Stimulated activated CD8-positive, alpha-beta memory T cell treated with anti-CD3 and anti-CD28 coated beads, Interleukin-15, amount 100 ng/mL, for 24 hours (primary cell): ENCODE data around the gene TPD52L2.

Source experiments
- DNase-seq: peaks from one replicate; pipeline ENCODE4 v3.0.0-alpha.2; 2020; ENCODE audit warnings: low read depth

Gene TPD52L2

DNA sequence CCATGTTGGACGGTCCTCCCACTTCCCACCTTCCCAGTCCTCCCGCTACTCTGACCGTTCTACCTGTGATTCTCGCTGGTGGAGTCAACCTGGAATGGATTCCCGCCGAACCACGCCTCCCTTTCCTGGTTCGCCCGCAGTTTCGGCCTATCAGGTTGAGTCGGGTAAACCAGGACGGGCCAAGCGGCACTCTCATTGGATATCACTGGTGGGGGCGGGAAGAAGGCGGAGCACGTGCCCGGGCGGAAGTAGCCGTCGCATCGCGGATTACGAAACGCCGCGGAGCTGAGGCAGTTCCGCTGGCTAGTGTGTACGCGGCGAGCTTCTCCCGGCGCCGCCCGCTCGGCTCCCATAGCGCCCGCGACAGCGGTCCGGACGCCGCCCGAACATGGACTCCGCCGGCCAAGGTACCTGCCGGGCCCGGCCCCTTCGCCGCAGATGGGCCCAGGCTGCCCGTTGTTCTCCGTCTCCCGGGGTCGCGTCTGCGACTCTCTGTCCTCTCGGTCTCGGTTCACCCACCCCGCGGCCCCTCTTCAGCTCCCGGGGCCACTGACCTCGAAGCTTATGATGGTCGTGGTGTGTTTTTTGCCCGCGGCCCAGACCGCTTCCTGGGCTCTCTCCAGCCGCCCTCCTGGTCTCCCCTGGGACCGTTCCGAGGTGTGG, at the start of gene TPD52L2:
Gene TPD52L2 (plus strand): TSS at position 293 of the 663 bp plus-strand sequence. CDS start 96 bp downstream, at position 389.
- peak; percentile 91 for DNase-seq

DNA sequence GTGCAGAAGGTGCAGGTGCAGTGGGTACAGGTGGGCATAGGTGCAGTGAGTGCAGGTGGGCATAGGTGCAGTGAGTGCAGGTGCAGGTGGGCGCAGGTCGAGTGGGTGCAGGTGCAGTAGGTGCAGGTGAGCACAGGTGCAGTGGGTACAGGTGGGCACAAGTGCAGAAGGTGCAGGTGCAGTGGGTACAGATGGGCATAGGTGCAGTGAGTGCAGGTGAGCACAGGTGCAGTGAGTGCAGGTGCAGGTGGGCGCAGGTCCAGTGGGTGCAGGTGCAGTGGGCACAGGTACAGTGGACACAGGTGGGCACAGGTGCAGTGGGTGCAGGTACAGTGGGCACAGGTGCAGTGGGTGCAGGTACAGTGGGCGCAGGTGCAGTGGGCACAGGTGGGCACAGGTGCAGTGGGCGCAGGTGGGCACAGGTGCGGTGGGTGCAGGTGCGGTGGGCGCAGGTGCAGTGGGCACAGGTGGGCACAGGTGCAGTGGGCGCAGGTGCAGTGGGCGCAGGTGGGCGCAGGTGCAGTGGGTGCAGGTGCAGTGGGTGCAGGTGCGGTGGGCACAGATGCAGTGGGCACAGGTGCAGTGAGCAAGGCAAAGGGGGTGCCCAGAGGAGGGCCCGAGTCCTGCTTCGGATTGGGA, 49.3 kb upstream of the TPD52L2 start:
- DNase-seq = no peak

DNA sequence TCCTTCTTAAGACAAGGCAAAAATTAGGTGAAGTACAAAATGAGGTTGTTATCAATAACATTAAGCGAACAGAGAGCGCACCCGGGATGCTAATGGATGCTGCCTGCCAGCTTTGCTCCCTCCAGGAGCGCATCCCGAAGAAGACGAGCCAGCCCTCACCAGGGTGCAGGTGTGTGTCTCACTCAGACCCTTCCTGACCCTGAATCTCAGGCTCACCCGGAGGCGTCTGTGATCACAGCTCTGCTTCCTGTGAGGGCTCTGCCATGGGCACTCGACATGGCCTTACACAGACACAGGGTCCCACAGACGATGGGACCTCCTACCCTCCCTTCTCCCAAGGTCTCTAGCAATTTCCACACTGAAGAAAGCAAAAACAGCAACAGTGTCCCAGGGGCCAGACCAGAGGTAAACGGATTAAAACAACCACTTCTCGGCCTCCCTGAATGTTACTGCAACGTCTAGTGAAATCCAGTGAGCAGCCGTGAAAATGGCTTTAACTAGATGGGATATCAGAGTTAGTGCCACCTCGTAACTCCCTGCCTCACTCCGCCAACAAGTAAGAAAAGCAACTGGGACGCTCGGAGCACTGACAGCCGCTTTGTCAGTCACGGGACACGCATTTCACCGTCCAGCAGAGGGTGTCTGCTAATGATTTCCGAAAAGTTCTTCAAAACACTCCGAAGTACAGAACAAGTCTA, 45.7 kb upstream of the TPD52L2 start:
- DNase-seq = no peak

DNA sequence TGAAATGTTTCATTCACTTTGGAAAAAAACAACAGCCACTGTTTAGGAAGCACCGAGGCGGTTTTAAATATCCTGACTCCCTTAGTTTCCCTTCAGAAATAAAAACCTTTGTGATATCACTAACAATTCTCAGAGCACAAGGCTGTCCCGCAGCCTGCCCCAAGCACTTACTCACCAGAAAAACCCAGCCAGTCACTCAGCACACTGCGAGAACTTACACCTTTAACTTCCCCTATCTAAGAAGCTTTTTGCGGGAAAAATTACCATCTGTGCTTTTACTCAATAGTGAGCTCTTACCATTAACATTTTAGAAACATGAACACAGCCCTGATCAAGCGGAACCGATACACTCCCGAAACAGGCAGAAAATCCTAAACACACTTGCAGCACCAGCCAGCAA, 43.3 kb upstream of the TPD52L2 start:
- DNase-seq = no peak

DNA sequence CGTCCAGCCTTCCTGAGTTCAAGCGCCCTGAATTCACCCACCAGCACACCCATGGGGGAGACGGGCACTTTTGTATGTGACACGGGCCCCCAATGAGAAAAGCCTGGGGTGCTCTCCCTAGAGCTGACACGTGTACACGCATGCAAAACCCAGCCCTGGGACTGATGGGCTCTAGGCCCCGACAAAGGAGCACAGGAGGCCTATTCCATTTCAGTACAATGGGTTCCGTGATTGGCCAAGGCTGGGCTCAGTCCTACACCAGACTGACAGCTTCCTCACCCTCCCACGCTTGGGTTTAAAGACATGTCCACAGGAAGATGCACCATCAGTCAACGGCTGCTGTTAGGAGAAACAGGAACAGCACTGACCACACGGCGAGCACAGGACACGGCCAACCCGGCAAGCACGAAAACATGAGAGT, 42.8 kb upstream of the TPD52L2 start:
- no peak for DNase-seq

DNA sequence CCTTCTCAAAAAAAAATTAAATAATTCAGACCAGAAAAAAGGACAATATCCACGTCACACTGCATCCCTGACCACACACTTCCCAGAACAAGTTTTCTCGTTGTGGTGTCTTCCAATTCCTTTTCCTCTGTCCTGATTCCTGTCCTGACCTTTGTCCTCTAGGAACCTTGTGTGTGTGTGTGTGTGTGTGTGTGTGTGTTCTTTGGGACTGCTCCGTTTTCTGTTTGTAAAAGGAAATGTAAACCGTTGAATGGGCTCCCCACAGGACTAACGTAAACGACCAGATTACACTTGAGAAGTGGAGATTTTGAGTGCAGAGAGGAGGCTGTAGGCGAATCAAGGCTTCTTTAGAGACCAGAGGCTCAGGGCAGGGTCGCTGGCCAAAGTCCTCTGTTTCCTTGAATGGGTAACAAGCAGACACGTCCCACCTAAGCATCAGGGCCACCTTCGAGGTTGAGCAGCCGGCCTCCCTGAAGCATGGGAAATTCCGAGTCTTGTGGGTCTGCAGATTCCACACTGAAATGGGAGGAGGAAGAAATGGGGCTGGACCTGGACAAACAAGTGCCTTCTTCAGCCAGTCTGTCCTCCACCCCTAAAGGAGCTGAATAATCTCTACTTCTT, 41.3 kb upstream of the TPD52L2 start:
- DNase-seq = no peak

DNA sequence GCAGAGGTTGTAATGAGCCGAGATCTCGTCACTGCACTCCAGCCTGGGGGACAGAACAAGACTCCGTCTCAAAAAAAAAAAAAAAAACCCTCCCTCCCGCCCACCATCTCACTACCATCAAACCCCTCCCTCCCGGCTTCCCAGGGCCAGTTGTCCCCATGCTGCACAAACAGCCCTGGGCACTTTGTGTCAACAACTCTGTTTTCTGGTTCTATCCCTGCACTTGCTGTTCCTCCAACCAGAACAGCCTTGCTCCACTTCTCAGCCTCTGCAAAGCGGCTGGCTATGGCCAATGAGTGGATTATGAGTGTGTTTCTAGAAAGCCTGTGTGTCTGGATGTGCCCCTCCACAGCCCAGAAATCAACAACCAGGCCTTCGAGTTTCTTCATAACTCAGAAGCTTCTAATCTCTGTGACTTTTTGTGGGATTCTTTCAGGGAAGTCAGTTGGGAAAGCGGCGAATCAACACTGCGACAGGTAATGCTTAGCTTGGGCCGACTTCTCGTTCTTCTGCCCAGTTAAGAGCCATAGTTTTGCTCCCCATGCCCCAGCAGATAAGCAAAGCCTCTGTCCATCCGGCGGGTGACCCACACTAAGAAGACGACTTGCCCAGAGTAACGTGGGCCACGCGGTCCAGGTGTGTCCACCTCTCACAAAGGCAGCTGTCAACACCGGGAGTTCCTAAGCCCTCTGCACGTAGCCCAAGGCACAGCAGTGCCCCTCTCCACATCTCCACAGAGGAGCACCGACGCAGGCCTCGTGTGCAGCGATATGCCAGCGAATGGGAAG, 39.5 kb upstream of the TPD52L2 start:
- no peak for DNase-seq

DNA sequence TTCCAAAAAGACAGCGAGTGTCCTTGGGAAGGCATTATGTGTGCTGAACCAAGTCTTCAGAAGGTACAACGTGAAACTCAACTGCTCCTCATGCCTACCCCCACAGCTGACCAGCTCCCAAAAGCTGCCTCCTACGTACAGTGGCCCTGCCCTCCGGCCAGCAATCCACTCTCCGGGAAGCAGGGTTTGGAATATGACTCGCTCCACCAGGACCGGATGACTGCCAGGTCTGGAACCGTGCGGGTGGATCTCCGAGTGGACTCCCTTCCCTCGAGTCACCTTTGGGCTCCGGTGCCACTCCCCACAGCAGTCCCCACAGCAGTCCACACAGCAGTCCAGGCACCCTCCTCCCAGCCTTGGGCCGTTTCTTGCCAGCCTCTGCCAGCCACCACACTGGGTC, 38.3 kb upstream of the TPD52L2 start:
- DNase-seq = no peak

DNA sequence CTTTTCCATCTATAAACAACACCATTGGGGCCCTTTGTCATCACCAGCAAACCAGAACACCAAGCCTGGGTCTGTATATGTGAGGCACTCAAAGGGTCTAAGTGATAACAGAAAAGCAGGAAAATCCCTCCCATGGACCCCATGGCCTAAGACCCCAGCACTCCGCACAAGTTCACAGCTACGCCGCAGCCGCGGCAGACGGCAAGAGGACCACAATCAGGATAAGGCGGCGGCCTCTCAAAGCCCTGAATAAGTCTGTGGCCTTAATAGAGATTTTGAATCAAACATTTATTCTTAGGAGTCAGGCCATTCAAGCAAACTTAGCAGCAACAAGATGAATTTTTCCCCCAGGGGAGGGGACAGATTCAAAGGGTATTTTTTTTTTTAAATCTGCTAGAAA, 36.9 kb upstream of the TPD52L2 start:
- no peak for DNase-seq

DNA sequence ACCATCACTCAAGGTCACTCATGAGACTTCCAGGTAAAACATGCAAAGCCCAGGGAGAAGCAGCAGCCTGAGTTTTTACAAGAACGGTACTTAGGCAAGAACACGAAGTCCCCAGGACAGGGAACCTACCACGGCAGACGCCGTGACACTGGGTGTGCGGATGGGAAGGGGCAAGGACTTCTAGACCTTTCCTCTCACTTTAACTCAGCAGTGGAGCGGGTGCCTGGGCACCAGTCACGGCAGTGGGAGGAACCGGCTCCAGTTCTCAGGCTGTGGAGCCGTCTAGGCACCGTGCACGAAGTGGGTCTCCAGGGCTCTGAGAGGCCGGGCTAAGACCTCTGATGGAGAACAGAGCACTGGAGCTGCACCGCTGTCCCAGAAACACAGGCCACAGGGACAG, 36.5 kb upstream of the TPD52L2 start:
- no peak for DNase-seq

DNA sequence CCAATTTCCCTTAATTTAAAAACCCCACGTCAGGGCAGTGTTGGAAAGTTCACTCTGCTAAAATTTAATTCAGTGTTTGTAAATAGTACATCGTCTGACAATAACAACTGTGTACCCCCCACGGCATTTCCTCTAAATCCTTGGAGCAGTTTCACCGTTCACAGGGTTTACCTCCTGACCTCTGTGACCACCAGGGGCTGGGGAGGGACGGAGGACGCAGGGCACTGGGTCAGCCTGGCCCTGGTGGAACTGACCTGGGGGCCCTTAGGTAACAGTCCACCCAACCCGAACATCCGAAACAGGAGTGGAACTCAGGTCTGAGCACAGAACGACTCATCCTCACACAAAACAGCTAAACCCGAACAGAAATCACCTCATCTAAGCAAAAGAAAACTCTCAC, 36.1 kb upstream of the TPD52L2 start:
- no peak for DNase-seq

DNA sequence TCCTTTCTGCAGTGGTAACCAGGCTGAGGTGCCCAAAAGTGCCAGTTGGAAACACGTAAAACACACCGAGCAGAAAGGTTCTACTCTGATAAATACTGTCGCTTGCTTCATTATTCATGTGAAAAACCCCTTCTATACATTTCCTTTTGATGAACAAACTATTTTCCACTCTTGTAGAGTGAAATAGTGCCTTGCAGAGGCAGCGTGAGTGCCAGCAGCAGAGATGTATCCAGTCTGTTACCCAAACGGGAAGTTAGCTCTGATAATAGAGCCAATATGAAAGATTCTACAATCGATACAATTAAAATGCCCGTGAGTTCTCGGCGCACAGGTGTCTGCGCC, 35.5 kb upstream of the TPD52L2 start:
- DNase-seq = no peak

DNA sequence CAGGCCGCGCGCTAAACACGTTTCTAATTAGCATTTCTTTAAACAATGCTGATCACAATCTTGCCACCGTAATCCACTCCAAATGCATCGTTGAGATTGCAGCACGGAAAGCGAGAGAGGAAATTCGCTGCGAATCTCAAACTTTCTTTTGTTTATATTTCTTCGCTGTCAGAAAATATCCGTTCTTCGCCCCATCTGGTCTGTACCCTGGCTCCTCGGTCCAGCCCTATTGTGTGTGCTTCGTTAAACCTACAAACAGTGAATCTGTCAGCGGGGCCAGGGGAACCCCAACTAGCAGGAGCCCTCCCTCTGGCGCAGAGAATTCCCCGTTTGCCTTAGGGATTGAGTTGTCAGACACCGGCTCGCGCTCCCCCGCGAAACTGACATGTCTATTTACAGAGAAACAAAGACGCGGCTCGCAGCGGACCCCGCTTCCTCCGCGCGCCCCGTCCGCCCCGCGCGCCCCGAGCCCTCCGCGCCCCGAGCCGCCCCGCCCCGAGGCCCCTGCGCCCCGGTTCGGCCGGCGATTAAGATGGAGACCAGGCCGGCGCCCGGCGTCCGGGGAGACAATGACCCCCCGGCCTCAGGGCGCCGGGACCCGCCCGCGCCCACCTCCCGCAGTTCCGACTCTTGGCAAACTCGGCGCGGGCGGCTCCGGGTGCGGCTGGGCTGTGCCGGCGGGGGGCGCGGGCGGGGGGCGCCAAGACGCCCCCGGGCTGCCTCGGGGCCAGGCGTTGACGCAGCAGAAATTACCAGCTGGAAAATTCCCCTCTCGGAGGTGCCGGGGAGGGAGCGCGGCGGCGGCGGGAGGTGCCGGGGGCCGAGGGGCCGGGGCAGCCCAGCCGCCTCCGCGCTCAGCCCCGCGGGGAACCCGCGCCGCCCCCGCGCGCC, 34.9 kb upstream of the TPD52L2 start:
- DNase-seq = no peak

DNA sequence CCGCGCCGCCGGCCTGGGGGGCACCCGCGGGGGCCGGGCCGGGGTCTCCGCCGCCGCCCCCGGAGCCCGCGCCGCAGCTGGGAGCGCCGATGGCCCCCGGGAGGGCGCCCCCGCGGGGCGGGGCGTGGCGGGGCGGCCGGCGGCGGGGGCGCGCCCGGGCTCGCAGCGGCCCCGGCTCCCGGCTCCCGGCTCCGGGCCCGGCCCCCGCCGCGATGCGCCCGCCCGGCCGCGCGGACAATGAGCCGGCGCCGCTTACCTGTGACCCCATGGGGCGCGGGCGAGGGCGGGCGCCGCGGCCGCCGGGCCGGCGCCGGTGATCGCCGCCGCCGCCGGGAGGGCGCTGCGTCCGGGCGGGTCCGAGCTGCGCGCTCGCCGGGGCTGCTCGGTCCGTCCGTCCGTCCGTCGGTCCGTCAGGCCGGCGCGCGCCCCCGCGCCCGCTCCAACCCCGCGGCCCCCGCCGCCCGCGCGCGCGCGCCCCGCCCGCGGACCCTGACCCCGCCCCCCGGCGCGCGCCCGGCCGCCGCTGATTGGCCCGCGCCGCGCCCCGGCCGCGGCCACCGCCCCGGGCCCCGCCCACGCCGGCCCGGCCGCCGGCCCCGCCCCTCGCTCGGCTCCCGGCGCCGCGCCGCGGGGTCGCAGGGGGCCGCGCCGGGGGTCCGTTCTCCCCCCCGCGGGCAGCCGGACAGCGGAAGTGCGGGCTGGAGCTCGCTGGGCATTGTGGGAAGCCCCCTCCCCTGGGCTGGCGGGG, 34.1 kb upstream of the TPD52L2 start, which contains the start of gene ZBTB46:
Gene ZBTB46 (minus strand): TSS at position 424 of the 748 bp plus-strand sequence. CDS start 40,507 bp downstream, outside the sequence.
- DNase-seq = peak; percentile 24

DNA sequence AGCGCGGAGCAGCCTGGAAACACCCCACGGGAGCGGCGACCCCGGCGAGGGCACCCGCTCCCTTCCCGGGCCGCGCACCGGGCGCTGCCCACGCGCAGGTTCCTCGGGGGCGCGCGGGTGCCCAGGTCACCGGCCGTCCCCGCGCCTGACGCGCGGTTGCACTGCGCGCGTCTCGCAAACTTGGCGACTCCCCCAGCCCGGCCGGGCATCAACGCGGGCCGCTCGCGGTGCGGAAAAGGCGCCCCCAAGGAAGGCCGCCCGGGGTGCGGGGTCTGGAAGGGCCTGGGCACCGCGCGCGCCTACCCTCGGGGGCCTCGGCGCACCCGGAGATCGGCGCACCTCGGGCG, 33.5 kb upstream of the TPD52L2 start:
- DNase-seq = no peak

DNA sequence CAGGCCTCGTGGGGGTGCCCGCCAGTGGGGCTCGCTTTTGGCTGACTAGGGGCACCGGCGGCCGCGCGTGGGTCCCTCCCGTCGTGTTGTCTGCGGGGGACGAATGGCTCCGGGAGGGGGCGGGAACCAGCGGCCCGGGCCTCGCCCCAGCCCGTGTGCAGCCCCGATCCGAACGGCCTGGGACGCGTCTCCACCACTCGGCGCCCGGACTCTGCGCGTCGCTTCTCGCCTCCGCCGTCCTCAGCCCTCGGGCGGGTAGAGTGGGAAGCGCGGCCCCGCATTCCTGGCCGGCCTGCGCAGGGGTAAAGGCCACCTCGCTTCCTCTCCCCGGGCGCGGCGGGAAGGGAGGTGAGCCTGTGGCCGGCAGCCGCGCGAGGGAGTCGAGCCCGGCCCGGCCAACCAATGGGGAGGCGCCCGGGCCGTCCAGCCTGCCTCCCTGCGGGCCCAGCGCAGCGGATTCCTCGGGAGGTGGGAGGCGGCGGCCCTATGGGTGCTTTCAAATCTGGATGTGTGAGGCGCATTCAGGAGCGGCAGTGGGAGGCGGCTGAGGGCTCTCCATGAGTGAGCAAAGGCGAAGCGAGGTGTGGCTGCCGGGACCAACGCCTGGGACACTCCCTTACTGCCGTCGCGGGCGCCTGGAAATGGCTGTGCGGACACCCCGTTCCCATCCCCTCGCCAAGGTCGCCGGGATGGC, 32.9 kb upstream of the TPD52L2 start:
- no peak for DNase-seq

DNA sequence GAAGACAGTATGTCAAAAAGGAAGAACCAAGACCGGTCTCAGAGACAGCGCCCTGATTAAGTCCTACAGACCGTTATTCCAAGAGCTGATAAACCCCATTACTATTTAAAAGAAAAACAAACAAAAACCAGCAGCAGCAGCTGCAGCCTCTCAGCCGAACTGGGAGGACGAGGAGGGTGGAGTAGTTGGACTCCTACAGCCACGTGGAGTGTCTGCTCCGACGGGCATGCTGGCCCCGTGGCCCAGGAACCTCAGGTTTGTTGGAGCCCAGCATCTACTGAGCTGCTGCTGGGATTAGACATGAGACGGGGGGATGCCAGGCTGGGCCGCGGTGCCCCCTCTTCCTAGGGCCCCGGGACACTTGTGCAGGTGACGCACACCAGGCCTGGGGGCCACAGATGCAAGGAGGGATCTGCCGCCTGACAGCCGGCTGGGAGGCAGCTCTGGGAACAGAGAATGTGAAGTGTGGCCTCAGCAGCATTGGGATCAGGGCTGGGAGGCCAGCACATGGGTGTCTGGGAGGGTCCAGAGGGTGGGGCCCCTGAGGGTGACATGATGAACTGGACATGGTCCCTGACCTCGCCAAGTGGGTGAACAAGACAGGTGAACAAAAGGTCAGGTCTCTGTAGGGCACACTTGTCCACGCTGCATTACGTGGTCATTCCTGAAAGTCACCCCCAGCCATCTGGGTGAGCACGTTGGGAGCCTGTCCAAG, 31.1 kb upstream of the TPD52L2 start:
- no peak for DNase-seq

DNA sequence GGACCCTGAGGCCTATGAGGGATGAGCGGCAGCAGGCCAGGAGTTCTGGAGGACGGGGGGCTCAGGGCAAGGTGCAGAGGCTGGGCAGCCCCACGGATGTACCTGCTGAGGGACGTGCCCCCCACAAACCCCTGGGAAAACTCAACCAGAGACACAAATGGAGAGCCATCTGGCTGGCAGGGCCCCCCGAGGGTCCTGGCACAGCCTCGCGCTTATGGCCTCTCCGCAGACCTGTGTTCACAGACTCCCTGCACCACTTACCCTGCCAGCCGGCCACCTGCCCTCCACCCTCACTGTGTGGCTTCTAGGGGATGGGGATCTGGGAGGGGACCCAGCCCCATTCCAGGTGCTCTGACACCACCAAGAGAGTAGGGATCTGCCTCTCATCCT, 30.6 kb upstream of the TPD52L2 start:
- no peak for DNase-seq
